SK-N-SH treated with all-trans-retinoic acid at 6 μM for 48 hours (cell line): Measurements from ENCODE around the gene TMEM135.

ENCODE experiments used
- ESRRG ChIP-seq: fragments of 250-450 bp; sonication (Bioruptor Pico); IDR thresholded peaks from 2 replicates; pipeline ENCODE4 v1.6.1; 2021; ENCODE audit warnings: mild to moderate bottlenecking
- GLIS3 ChIP-seq: fragments of 250-450 bp; sonication (Bioruptor Pico); IDR thresholded peaks from 2 replicates; pipeline ENCODE4 v1.5.0; 2020; ENCODE audit warnings: mild to moderate bottlenecking, moderate library complexity
- ZNF70 ChIP-seq: fragments of 450-650 bp; formaldehyde crosslinking; IDR thresholded peaks from 2 replicates; pipeline ENCODE4 v1.5.0; 2020; ENCODE audit warnings: mild to moderate bottlenecking, moderate library complexity

- no peak for TF ChIP-seq ZNF70
- TF ChIP-seq GLIS3 (CRISPR knock-in tag): no peak
- no peak for TF ChIP-seq ESRRG (CRISPR knock-in tag)
Observed at GRCh38 chr11:87361891-87362290, 324.2 kb downstream of the TMEM135 start.
